WTC11 (cell line): Measurements from ENCODE around the gene RAPSN. TPM values are rescaled to one million over a fixed set of nuclear protein-coding genes. Genes with fewer than 3 reads are reported as not detected.

Experiments used
- CREM ChIP-seq: sonication (generic); formaldehyde crosslinking; IDR thresholded peaks from 2 replicates; pipeline ENCODE4 v1.8.1; 2022; ENCODE audit warnings: mild to moderate bottlenecking, missing genetic modification reagents, moderate library complexity
- ELF4 ChIP-seq: sonication (generic); formaldehyde crosslinking; IDR thresholded peaks from 2 replicates; pipeline ENCODE4 v1.8.1; 2022; ENCODE audit warnings: low read depth, mild to moderate bottlenecking, moderate library complexity, missing genetic modification reagents
- ESRRA ChIP-seq: sonication (generic); formaldehyde crosslinking; IDR thresholded peaks from 2 replicates; pipeline ENCODE4 v1.8.1; 2022; ENCODE audit warnings: mild to moderate bottlenecking, missing genetic modification reagents, borderline replicate concordance
- FOXP1 ChIP-seq: sonication (generic); formaldehyde crosslinking; IDR thresholded peaks from 2 replicates; pipeline ENCODE4 v1.8.0; 2022; ENCODE audit warnings: missing genetic modification reagents, mild to moderate bottlenecking, moderate library complexity, borderline replicate concordance
- GABPB1 ChIP-seq: sonication (generic); formaldehyde crosslinking; IDR thresholded peaks from 2 replicates; pipeline ENCODE4 v1.8.1; 2023; ENCODE audit warnings: mild to moderate bottlenecking, missing genetic modification reagents
- GTF2I ChIP-seq: fragments of 250-450 bp; sonication (Bioruptor Pico); conservative IDR thresholded peaks from 2 replicates; pipeline ENCODE4 v1.4.0; 2021; ENCODE audit warnings: mild to moderate bottlenecking
- JAZF1 ChIP-seq: fragments of 250-450 bp; sonication (Bioruptor Pico); IDR thresholded peaks from 2 replicates; pipeline ENCODE4 v1.9.0; 2021; ENCODE audit warnings: moderate library complexity, mild to moderate bottlenecking, inconsistent platforms
- JUN ChIP-seq: sonication (generic); formaldehyde crosslinking; IDR thresholded peaks from 2 replicates; pipeline ENCODE4 v1.8.0; 2023; ENCODE audit warnings: mild to moderate bottlenecking, missing genetic modification reagents
- MYBL2 ChIP-seq: sonication (generic); formaldehyde crosslinking; IDR thresholded peaks from 2 replicates; pipeline ENCODE4 v1.8.1; 2023; ENCODE audit warnings: mild to moderate bottlenecking, moderate library complexity, missing genetic modification reagents
- NFE2L1 ChIP-seq: sonication (generic); formaldehyde crosslinking; IDR thresholded peaks from 2 replicates; pipeline ENCODE4 v1.8.1; 2023; ENCODE audit warnings: missing genetic modification reagents
- NR2C2 ChIP-seq: sonication (generic); formaldehyde crosslinking; IDR thresholded peaks from 2 replicates; pipeline ENCODE4 v1.8.0; 2022; ENCODE audit warnings: mild to moderate bottlenecking, missing genetic modification reagents
- NR3C1 ChIP-seq: sonication (generic); formaldehyde crosslinking; conservative IDR thresholded peaks from 2 replicates; pipeline ENCODE4 v1.8.1; 2023; ENCODE audit warnings: low read depth, mild to moderate bottlenecking, missing genetic modification reagents
- OVOL2 ChIP-seq: fragments of 250-450 bp; sonication (Bioruptor Pico); IDR thresholded peaks from 2 replicates; pipeline ENCODE4 v1.9.0; 2021; ENCODE audit warnings: mild to moderate bottlenecking, borderline replicate concordance
- RELA ChIP-seq: sonication (generic); formaldehyde crosslinking; IDR thresholded peaks from 2 replicates; pipeline ENCODE4 v1.8.1; 2022; ENCODE audit warnings: missing genetic modification reagents, mild to moderate bottlenecking, borderline replicate concordance
- SP1 ChIP-seq: sonication (generic); formaldehyde crosslinking; conservative IDR thresholded peaks from 2 replicates; pipeline ENCODE4 v1.8.1; 2022; ENCODE audit warnings: missing genetic modification reagents
- TCF7 ChIP-seq: sonication (generic); formaldehyde crosslinking; IDR thresholded peaks from 2 replicates; pipeline ENCODE4 v1.8.0; 2022; ENCODE audit warnings: mild to moderate bottlenecking, low read depth, missing genetic modification reagents, moderate library complexity
- TP53 ChIP-seq: sonication (generic); formaldehyde crosslinking; IDR thresholded peaks from 2 replicates; pipeline ENCODE4 v1.8.1; 2023; ENCODE audit warnings: mild to moderate bottlenecking, missing genetic modification reagents
- ZNF121 ChIP-seq: sonication (generic); formaldehyde crosslinking; IDR thresholded peaks from 2 replicates; pipeline ENCODE4 v1.8.0; 2023; ENCODE audit warnings: missing genetic modification reagents
- ZNF219 ChIP-seq: sonication (generic); formaldehyde crosslinking; IDR thresholded peaks from 2 replicates; pipeline ENCODE4 v1.8.0; 2023; ENCODE audit warnings: missing genetic modification reagents, mild to moderate bottlenecking, borderline replicate concordance
- ZNF423 ChIP-seq: fragments of 250-450 bp; sonication (Bioruptor Pico); IDR thresholded peaks from 2 replicates; pipeline ENCODE4 v2.1.2; 2022; ENCODE audit warnings: mild to moderate bottlenecking, moderate library complexity
- ZNF671 ChIP-seq: fragments of 250-450 bp; sonication (Bioruptor Pico); IDR thresholded peaks from 2 replicates; pipeline ENCODE4 v1.8.0; 2021; ENCODE audit warnings: mild to moderate bottlenecking
- total RNA-seq: library from RNA; stranded (reverse); gene quantifications from 3 replicates; pipeline ENCODE4 v1.2.3, GENCODE V29; 2021
- TF ChIP-seq, protein P1 (sequence below): sonication (generic); formaldehyde crosslinking; conservative IDR thresholded peaks from 2 replicates; pipeline ENCODE4 v1.8.1; 2023; ENCODE audit warnings: mild to moderate bottlenecking, low read depth, missing genetic modification reagents, moderate library complexity
- TF ChIP-seq, protein P2 (sequence below): sonication (generic); formaldehyde crosslinking; IDR thresholded peaks from 2 replicates; pipeline ENCODE4 v1.8.0; 2022; ENCODE audit warnings: mild to moderate bottlenecking, missing genetic modification reagents
- TF ChIP-seq, protein P3 (sequence below): sonication (generic); formaldehyde crosslinking; IDR thresholded peaks from 2 replicates; pipeline ENCODE4 v1.8.0; 2022; ENCODE audit warnings: mild to moderate bottlenecking, missing genetic modification reagents
- TF ChIP-seq, protein P4 (sequence below): sonication (generic); formaldehyde crosslinking; IDR thresholded peaks from 2 replicates; pipeline ENCODE4 v1.8.1; 2022; ENCODE audit warnings: missing genetic modification reagents, borderline replicate concordance
- TF ChIP-seq, protein P5 (sequence below): sonication (generic); formaldehyde crosslinking; IDR thresholded peaks from 2 replicates; pipeline ENCODE4 v1.8.1; 2023; ENCODE audit warnings: mild to moderate bottlenecking, missing genetic modification reagents, moderate library complexity
- TF ChIP-seq, protein P6 (sequence below): sonication (generic); formaldehyde crosslinking; IDR thresholded peaks from 2 replicates; pipeline ENCODE4 v1.8.1; 2022; ENCODE audit warnings: mild to moderate bottlenecking, moderate library complexity, missing genetic modification reagents
- TF ChIP-seq, protein P7 (sequence below): fragments of 250-450 bp; sonication (Bioruptor Pico); IDR thresholded peaks from 2 replicates; pipeline ENCODE4 v1.9.0; 2021; ENCODE audit warnings: mild to moderate bottlenecking

RAPSN gene
- total RNA-seq, 1 experiment from 2014 or later, result 0.66 TPM

DNA sequence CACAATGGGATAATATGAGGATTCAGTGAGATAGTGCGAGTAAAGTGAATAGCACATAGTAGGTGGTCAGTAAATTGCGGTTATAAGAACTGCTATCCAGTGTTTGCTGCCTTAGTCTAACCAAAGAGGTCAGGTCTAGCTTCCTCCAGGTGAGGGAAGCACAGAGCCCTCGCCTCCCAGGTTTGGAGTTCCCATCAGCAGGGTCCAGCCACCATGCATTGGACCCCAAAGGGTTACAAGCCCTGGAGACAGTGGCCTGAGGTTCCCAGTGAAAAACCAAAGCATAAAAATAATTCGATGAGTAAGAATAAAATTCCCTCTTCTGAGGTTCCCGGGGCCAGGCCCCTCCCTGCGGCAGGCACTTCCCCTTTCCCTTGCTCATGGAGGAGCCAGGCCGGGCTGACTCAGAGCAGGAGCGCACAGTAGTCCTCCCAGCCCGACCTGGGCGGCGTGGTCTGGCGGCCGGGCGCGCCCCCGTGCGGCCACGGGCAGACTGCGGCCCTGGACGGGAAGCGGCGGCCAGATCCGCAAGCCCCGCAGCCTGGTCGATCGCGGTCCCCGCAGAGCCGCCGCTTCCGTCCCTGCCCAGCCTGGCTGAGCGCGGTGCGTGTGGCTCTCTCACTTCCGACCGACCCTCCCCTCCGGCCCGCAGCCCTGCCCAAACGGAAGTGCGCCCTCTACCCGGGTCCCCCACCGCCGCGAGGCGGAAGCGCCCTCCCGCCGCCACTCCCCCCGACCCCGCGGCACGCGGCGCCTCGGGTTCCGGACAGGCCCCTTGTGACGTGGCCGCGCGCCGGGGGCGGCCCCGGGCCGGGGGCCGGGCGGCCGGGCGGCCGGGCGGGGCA is 41.0 kb downstream of the RAPSN start, which contains the start of gene SLC39A13 (continued):
- TF ChIP-seq MYBL2, result peak; percentile 72; the same call in 1 of the 2 replicates
- peak; percentile 93 for TF ChIP-seq SP1 (CRISPR knock-in tag)
- peak; percentile 92 for TF ChIP-seq CREM (CRISPR knock-in tag)
- TF ChIP-seq ZNF423, result peak; percentile 87
- no peak for TF ChIP-seq OVOL2
- TF ChIP-seq NR3C1 (CRISPR knock-in tag), result 0 out of 2 replicates have a peak, but pooled peaks have one; percentile 47
- TF ChIP-seq FOXP1, result peak; percentile 90
- no peak for TF ChIP-seq TCF7 (CRISPR knock-in tag)
- TF ChIP-seq, protein P1, sequence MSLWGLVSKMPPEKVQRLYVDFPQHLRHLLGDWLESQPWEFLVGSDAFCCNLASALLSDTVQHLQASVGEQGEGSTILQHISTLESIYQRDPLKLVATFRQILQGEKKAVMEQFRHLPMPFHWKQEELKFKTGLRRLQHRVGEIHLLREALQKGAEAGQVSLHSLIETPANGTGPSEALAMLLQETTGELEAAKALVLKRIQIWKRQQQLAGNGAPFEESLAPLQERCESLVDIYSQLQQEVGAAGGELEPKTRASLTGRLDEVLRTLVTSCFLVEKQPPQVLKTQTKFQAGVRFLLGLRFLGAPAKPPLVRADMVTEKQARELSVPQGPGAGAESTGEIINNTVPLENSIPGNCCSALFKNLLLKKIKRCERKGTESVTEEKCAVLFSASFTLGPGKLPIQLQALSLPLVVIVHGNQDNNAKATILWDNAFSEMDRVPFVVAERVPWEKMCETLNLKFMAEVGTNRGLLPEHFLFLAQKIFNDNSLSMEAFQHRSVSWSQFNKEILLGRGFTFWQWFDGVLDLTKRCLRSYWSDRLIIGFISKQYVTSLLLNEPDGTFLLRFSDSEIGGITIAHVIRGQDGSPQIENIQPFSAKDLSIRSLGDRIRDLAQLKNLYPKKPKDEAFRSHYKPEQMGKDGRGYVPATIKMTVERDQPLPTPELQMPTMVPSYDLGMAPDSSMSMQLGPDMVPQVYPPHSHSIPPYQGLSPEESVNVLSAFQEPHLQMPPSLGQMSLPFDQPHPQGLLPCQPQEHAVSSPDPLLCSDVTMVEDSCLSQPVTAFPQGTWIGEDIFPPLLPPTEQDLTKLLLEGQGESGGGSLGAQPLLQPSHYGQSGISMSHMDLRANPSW (CRISPR knock-in tag), result 0 out of 2 replicates have a peak, but pooled peaks have one; percentile 83
- TF ChIP-seq RELA (CRISPR knock-in tag), result peak; percentile 89; the same call in 1 of the 2 replicates
- TF ChIP-seq, protein P2, sequence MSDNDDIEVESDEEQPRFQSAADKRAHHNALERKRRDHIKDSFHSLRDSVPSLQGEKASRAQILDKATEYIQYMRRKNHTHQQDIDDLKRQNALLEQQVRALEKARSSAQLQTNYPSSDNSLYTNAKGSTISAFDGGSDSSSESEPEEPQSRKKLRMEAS (CRISPR knock-in tag), result peak; percentile 46; the same call in 1 of the 2 replicates
- no peak for TF ChIP-seq NR2C2 (CRISPR knock-in tag)
- TF ChIP-seq ELF4 (CRISPR knock-in tag), result peak; percentile 96; the same call in 1 of the 2 replicates
- TF ChIP-seq, protein P3, sequence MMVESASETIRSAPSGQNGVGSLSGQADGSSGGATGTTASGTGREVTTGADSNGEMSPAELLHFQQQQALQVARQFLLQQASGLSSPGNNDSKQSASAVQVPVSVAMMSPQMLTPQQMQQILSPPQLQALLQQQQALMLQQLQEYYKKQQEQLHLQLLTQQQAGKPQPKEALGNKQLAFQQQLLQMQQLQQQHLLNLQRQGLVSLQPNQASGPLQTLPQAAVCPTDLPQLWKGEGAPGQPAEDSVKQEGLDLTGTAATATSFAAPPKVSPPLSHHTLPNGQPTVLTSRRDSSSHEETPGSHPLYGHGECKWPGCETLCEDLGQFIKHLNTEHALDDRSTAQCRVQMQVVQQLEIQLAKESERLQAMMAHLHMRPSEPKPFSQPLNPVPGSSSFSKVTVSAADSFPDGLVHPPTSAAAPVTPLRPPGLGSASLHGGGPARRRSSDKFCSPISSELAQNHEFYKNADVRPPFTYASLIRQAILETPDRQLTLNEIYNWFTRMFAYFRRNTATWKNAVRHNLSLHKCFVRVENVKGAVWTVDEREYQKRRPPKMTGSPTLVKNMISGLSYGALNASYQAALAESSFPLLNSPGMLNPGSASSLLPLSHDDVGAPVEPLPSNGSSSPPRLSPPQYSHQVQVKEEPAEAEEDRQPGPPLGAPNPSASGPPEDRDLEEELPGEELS (CRISPR knock-in tag), result no peak
- TF ChIP-seq TP53 (CRISPR knock-in tag), result peak; percentile 92
- TF ChIP-seq JAZF1 (CRISPR knock-in tag), result no peak
- TF ChIP-seq ESRRA (CRISPR knock-in tag), result peak; percentile 82; the same call in 1 of the 2 replicates
- TF ChIP-seq ZNF671, result no peak
- peak; percentile 88 for TF ChIP-seq GABPB1 (CRISPR knock-in tag)
- TF ChIP-seq, protein P4, sequence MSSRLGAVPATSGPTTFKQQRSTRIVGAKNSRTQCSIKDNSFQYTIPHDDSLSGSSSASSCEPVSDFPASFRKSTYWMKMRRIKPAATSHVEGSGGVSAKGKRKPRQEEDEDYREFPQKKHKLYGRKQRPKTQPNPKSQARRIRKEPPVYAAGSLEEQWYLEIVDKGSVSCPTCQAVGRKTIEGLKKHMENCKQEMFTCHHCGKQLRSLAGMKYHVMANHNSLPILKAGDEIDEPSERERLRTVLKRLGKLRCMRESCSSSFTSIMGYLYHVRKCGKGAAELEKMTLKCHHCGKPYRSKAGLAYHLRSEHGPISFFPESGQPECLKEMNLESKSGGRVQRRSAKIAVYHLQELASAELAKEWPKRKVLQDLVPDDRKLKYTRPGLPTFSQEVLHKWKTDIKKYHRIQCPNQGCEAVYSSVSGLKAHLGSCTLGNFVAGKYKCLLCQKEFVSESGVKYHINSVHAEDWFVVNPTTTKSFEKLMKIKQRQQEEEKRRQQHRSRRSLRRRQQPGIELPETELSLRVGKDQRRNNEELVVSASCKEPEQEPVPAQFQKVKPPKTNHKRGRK, result no peak
- TF ChIP-seq, protein P5, sequence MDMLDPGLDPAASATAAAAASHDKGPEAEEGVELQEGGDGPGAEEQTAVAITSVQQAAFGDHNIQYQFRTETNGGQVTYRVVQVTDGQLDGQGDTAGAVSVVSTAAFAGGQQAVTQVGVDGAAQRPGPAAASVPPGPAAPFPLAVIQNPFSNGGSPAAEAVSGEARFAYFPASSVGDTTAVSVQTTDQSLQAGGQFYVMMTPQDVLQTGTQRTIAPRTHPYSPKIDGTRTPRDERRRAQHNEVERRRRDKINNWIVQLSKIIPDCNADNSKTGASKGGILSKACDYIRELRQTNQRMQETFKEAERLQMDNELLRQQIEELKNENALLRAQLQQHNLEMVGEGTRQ (CRISPR knock-in tag), result peak; percentile 63
- TF ChIP-seq, protein P6, sequence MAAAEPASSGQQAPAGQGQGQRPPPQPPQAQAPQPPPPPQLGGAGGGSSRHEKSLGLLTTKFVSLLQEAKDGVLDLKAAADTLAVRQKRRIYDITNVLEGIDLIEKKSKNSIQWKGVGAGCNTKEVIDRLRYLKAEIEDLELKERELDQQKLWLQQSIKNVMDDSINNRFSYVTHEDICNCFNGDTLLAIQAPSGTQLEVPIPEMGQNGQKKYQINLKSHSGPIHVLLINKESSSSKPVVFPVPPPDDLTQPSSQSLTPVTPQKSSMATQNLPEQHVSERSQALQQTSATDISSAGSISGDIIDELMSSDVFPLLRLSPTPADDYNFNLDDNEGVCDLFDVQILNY, result peak; percentile 72; the same call in 1 of the 2 replicates
- TF ChIP-seq GTF2I (CRISPR knock-in tag), result no peak
- TF ChIP-seq ZNF219 (CRISPR knock-in tag), result no peak
- TF ChIP-seq ZNF121 (CRISPR knock-in tag), result no peak
- TF ChIP-seq, protein P7, sequence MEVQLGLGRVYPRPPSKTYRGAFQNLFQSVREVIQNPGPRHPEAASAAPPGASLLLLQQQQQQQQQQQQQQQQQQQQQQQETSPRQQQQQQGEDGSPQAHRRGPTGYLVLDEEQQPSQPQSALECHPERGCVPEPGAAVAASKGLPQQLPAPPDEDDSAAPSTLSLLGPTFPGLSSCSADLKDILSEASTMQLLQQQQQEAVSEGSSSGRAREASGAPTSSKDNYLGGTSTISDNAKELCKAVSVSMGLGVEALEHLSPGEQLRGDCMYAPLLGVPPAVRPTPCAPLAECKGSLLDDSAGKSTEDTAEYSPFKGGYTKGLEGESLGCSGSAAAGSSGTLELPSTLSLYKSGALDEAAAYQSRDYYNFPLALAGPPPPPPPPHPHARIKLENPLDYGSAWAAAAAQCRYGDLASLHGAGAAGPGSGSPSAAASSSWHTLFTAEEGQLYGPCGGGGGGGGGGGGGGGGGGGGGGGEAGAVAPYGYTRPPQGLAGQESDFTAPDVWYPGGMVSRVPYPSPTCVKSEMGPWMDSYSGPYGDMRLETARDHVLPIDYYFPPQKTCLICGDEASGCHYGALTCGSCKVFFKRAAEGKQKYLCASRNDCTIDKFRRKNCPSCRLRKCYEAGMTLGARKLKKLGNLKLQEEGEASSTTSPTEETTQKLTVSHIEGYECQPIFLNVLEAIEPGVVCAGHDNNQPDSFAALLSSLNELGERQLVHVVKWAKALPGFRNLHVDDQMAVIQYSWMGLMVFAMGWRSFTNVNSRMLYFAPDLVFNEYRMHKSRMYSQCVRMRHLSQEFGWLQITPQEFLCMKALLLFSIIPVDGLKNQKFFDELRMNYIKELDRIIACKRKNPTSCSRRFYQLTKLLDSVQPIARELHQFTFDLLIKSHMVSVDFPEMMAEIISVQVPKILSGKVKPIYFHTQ (CRISPR knock-in tag), result no peak
- no peak for TF ChIP-seq NFE2L1 (CRISPR knock-in tag)
- TF ChIP-seq JUN (CRISPR knock-in tag), result no peak
